SK-N-SH (cell line): Measurements from ENCODE around the gene GALNTL6. TPM values are rescaled to one million over a fixed set of nuclear protein-coding genes. Genes with fewer than 3 reads are reported as not detected.

Experiments used
- CTCF ChIA-PET: fragments of 300-600, 350-600 bp; formaldehyde crosslinking; extraction: SDS; loops from one replicate; lab custom pipeline; 2021; lab: Yijun Ruan, JAX
- POLR2A ChIA-PET: fragments of 350-600 bp; sonication (Branson Sonifier 250); formaldehyde crosslinking; extraction: SDS; loops from one replicate; lab custom pipeline; 2020; ENCODE audit warnings: antibody characterized with exemption, inconsistent platforms; lab: Yijun Ruan, JAX
- DNase-seq: peaks from one replicate; pipeline ENCODE4 v3.0.0; 2012
- H2AFZ ChIP-seq: fragments of 200-600 bp; sonication (generic); 2 replicates; pipeline ENCODE4 v1.8.1; 2016; ENCODE audit warnings: antibody characterized with exemption, mild to moderate bottlenecking, low read depth
- H3F3A ChIP-seq: fragments of 200-600 bp; sonication (generic); replicated peaks from 2 replicates; pipeline ENCODE3; 2016; ENCODE audit warnings: antibody characterized with exemption, mild to moderate bottlenecking; ENCODE audit not compliant: insufficient read depth
- H3K27ac ChIP-seq, 2 experiments: fragments of 200-500 bp in 1 of 2; fragments of 200-600 bp in 1 of 2; sonication (Bioruptor generic) in 1 of 2; sonication (generic), shearing (Covaris generic) in 1 of 2; 2 replicates each; pipeline versions ENCODE4 v1.5.1 to v1.6.1; 2014 to 2016; ENCODE audit warnings: low read depth in 2 of 2, inconsistent platforms in 1 of 2, low read length in 1 of 2, mild to moderate bottlenecking in 1 of 2, mixed read lengths in 1 of 2
- H3K27me3 ChIP-seq: fragments of 200-600 bp; sonication (generic), shearing (Covaris generic); 2 replicates; pipeline ENCODE4 v1.6.1; 2016; ENCODE audit warnings: mixed run types; ENCODE audit not compliant: insufficient read depth
- H3K36me3 ChIP-seq, 2 experiments: fragments of 200-500 bp in 1 of 2; fragments of 200-600 bp in 1 of 2; sonication (Bioruptor generic) in 1 of 2; sonication (generic) in 1 of 2; replicated peaks in 1 of 2; 2 replicates each; pipeline versions ENCODE3 to v1.5.1; 2014 to 2016; ENCODE audit warnings: low read length in 1 of 2, mild to moderate bottlenecking in 1 of 2; ENCODE audit not compliant: insufficient read depth in 2 of 2, control insufficient read depth in 1 of 2
- H3K4me1 ChIP-seq, 2 experiments: fragments of 200-500 bp in 1 of 2; fragments of 200-600 bp in 1 of 2; sonication (Bioruptor generic) in 1 of 2; sonication (generic), shearing (Covaris generic) in 1 of 2; 2 replicates each; pipeline versions ENCODE4 v1.5.1 to v1.6.1; 2014 to 2016; ENCODE audit warnings: low read depth in 1 of 2, low read length in 1 of 2, mixed run types in 1 of 2; ENCODE audit not compliant: insufficient read depth in 2 of 2, control insufficient read depth in 1 of 2
- H3K4me2 ChIP-seq: fragments of 200-600 bp; sonication (generic), shearing (Covaris generic); 2 replicates; pipeline ENCODE4 v1.6.1; 2017; ENCODE audit warnings: mixed run types
- H3K4me3 ChIP-seq, 2 experiments: fragments of 200-500 bp in 1 of 2; fragments of 200-600 bp in 1 of 2; sonication (Bioruptor generic) in 1 of 2; sonication (generic), shearing (Covaris generic) in 1 of 2; 2 replicates each; pipeline versions ENCODE4 v1.5.1 to v1.8.1; 2014 to 2016; ENCODE audit warnings: low read depth in 2 of 2, inconsistent platforms in 1 of 2, low read length in 1 of 2, mild to moderate bottlenecking in 1 of 2, mixed read lengths in 1 of 2, moderate library complexity in 1 of 2
- H3K79me2 ChIP-seq: fragments of 200-600 bp; sonication (generic); 2 replicates; pipeline ENCODE4 v1.8.1; 2017; ENCODE audit warnings: mild to moderate bottlenecking; ENCODE audit not compliant: insufficient read depth
- H3K9ac ChIP-seq: fragments of 200-600 bp; sonication (generic); 2 replicates; pipeline ENCODE4 v1.6.1; 2017; ENCODE audit warnings: mixed run types
- H3K9me2 ChIP-seq: fragments of 200-600 bp; sonication (generic); 2 replicates; pipeline ENCODE4 v1.6.1; 2017; ENCODE audit warnings: mixed run types
- H3K9me3 ChIP-seq: fragments of 200-600 bp; sonication (generic); 2 replicates; pipeline ENCODE4 v1.6.1; 2017; ENCODE audit warnings: mixed run types, mild to moderate bottlenecking, moderate library complexity
- H4K20me1 ChIP-seq: fragments of 200-600 bp; sonication (generic); 2 replicates; pipeline ENCODE4 v1.6.1; 2017; ENCODE audit warnings: mild to moderate bottlenecking, mixed run types; ENCODE audit not compliant: insufficient read depth
- ELF1 ChIP-seq: IDR thresholded peaks from 2 replicates; pipeline ENCODE4 v1.4.0; 2012
- FOSL2 ChIP-seq: IDR thresholded peaks from 2 replicates; pipeline ENCODE4 v1.4.0; 2012; ENCODE audit warnings: low read depth, mild to moderate bottlenecking, moderate library complexity, borderline replicate concordance
- GABPA ChIP-seq: IDR thresholded peaks from 2 replicates; pipeline ENCODE4 v1.4.0; 2012; ENCODE audit warnings: low read depth, mild to moderate bottlenecking
- MEF2A ChIP-seq: IDR thresholded peaks from 2 replicates; pipeline ENCODE4 v1.4.0; 2012; ENCODE audit warnings: low read depth, borderline replicate concordance
- NFIC ChIP-seq: IDR thresholded peaks from 2 replicates; pipeline ENCODE4 v1.4.0; 2012; ENCODE audit warnings: borderline replicate concordance
- SIN3A ChIP-seq: IDR thresholded peaks from 2 replicates; pipeline ENCODE4 v1.6.1; 2012; ENCODE audit warnings: low read depth, mild to moderate bottlenecking, low read length, moderate library complexity, borderline replicate concordance
- SMC3 ChIP-seq: IDR thresholded peaks from 2 replicates; pipeline ENCODE4 v1.6.1; 2012; ENCODE audit warnings: low read depth, low read length, improper control_type of control experiment
- TAF1 ChIP-seq: IDR thresholded peaks from 2 replicates; pipeline ENCODE4 v1.6.1; 2012; ENCODE audit warnings: low read depth, mild to moderate bottlenecking, low read length, moderate library complexity, borderline replicate concordance
- YY1 ChIP-seq: IDR thresholded peaks from 2 replicates; pipeline ENCODE4 v1.4.0; 2012; ENCODE audit warnings: low read depth, mild to moderate bottlenecking
- WGBS: methylation state at CpG from one replicate; pipeline ENCODE4 v1.1.6; 2017; ENCODE audit warnings: low lambda C conversion rate; 5-methylcytosine and 5-hydroxymethylcytosine counted together
- polyA plus RNA-seq, 3 experiments: library from polyadenylated mRNA; depleted of rRNA; stranded (reverse); fragments of >200 nt; gene quantifications; 2 replicates each; pipeline ENCODE4 v1.2.3, GENCODE V29; 2012
- TF ChIP-seq, protein P1 (sequence below): fragments of 150-350 bp; IDR thresholded peaks from 2 replicates; pipeline ENCODE4 v1.6.1; 2016; ENCODE audit warnings: mild to moderate bottlenecking, low read depth, low read length
- TF ChIP-seq, protein P2 (sequence below): IDR thresholded peaks from 2 replicates; pipeline ENCODE4 v1.4.0; 2012; ENCODE audit warnings: low read depth, borderline replicate concordance
- TF ChIP-seq, protein P3 (sequence below): fragments of 150-350 bp; IDR thresholded peaks from 2 replicates; pipeline ENCODE4 v1.6.1; 2017; ENCODE audit warnings: antibody characterized with exemption, low read length, low read depth, borderline replicate concordance
- TF ChIP-seq, protein P4 (sequence below): IDR thresholded peaks from 2 replicates; pipeline ENCODE4 v1.6.1; 2012; ENCODE audit warnings: mild to moderate bottlenecking, low read depth, low read length, moderate library complexity

Gene GALNTL6
- polyA plus RNA-seq, 1 of the 3 experiments (the other 2 are of a cell fraction): 0.07 TPM

DNA sequence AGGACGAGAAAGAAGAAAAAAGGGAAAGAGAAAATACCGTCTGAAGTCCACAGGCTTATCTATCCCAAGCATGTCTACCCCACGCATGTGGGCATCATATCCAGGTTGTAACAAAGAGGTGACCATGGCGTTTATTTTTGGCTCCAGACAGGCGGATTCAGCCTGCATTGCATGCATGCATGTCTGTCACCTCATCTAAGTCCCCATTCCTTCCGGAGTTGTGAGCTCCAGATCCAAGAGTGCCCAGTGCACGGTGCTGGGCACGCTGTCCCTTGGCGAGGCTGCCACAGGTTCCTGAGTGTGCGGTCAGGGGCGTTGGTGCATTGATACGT, 905 bp upstream of the GALNTL6 start:
- no peak for TF ChIP-seq NFIC
- TF ChIP-seq, protein P1, sequence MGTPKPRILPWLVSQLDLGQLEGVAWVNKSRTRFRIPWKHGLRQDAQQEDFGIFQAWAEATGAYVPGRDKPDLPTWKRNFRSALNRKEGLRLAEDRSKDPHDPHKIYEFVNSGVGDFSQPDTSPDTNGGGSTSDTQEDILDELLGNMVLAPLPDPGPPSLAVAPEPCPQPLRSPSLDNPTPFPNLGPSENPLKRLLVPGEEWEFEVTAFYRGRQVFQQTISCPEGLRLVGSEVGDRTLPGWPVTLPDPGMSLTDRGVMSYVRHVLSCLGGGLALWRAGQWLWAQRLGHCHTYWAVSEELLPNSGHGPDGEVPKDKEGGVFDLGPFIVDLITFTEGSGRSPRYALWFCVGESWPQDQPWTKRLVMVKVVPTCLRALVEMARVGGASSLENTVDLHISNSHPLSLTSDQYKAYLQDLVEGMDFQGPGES: no peak
- TF ChIP-seq MEF2A: no peak
- Histone ChIP-seq H3K79me2 (no peaks in the 10 kb centered on the region), H3K4me2 (peak overlapping the region; percentile 89), H2AFZ (peak overlapping the region; percentile 63; the same call in 1 of the 2 replicates), H3K4me1 (peaks cover 0 to 10% of the 10 kb centered on the region in 2 experiments; a peak in 1 of 4 replicates), H3K4me3 (peak overlapping the region; percentile 46 to 56), H3K9ac (no peak overlapping the region), H3F3A (no peaks in the 10 kb centered on the region), H3K27me3 (peaks cover 23% of the 10 kb centered on the region), H3K36me3 (no peaks in the 10 kb centered on the region), H3K9me3 (no peaks in the 10 kb centered on the region), H3K27ac (no peak overlapping the region), H4K20me1 (no peaks in the 10 kb centered on the region), H3K9me2 (no peaks in the 10 kb centered on the region)
- ChIA-PET POLR2A (no interaction called here), CTCF (interaction anchor here (0.8 kb wide), 1 partner anchor 8 kb away, joined by 3 read pairs; no protein-coding TSS in a partner anchor)
- 7% methylated on average over 11 of the region's 12 CpGs for WGBS
- no peak for DNase-seq

DNA sequence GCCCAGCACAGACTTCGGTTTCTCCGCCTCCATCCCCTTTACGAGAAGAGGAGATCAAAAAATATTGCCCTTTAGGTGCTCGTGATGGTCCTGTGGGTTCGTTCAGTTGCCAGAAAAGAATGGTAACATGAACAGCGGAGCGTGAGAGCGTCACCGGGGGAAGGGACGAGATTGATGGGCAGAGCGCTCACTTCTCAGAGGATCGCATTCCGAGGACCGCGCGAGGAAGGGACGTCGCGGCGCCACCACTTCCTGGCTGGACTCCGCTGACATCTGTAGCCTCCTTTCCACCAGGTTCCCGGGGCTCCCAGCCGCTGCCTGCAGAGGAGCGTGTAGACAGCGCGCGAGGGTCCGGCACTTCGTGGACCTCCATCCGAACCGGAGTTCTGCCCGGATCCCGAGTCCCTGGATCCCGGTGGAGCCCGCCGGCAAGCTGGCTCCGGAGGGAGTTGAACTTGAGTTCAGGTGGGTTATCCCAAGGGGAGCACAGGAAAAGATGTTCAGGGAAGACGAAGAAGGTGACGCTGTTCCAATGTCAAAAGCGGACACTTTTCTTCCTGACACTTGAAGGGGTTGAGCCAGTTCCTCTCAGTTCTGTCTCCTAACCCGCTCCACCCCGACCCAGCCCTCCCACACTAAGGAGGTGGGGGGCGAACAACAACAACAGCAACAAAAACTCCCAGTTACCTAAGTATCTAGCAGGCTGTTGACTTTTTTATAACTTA, 484 bp downstream of the GALNTL6 start:
- CTCF ChIA-PET: no interaction called here
- whole genome bisulfite sequencing: 6% methylated on average over 19 of the region's 43 CpGs

DNA sequence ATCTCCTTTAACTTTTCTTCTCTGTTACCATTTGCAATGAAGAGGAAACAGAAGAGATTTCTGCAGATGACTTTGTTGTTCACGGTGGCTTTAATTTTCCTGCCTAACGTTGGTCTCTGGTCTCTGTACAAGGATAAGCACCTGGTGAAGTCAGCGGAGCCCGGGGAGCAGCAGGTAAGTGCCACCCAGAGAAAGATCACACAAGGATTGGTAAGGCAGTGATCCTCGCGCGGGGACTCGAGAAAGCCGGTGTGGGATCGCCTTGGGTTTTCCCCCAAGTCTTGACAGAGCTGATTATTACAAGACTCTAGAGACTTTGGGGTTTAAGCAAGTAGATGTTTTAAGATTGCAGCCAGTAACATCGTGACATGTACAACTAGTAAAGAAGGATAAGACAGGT, 1.3 kb downstream of the GALNTL6 start:
- no peak for DNase-seq
- no peak overlapping the region for H2AFZ ChIP-seq
- no peak overlapping the region for H3K4me2 ChIP-seq
- H3K9me2 ChIP-seq: no peaks in the 10 kb centered on the region
- H4K20me1 ChIP-seq: no peaks in the 10 kb centered on the region
- H3K79me2 ChIP-seq: no peaks in the 10 kb centered on the region
- POLR2A ChIA-PET: no interaction called here
- no peaks in the 10 kb centered on the region for H3K36me3 ChIP-seq
- H3K4me3 ChIP-seq: no peak overlapping the region
- no peak overlapping the region for H3K27ac ChIP-seq
- CTCF ChIA-PET: no interaction called here
- 86% methylated on average over 11 of the region's 11 CpGs for WGBS
- H3K4me1 ChIP-seq: peaks cover 0 to 10% of the 10 kb centered on the region in 2 experiments; a peak in 1 of 4 replicates
- no peak overlapping the region for H3K9ac ChIP-seq
- H3K9me3 ChIP-seq: no peaks in the 10 kb centered on the region
- H3K27me3 ChIP-seq: peaks cover 23% of the 10 kb centered on the region
- H3F3A ChIP-seq: no peaks in the 10 kb centered on the region
- TF ChIP-seq, protein P2, sequence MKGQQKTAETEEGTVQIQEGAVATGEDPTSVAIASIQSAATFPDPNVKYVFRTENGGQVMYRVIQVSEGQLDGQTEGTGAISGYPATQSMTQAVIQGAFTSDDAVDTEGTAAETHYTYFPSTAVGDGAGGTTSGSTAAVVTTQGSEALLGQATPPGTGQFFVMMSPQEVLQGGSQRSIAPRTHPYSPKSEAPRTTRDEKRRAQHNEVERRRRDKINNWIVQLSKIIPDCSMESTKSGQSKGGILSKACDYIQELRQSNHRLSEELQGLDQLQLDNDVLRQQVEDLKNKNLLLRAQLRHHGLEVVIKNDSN: no peak
- TF ChIP-seq SMC3 (no peak), FOSL2 (no peak), GABPA (no peak), TAF1 (no peak), YY1 (no peak), MEF2A (no peak), ELF1 (no peak)
- TF ChIP-seq, protein P1: no peak
- TF ChIP-seq, protein P3, sequence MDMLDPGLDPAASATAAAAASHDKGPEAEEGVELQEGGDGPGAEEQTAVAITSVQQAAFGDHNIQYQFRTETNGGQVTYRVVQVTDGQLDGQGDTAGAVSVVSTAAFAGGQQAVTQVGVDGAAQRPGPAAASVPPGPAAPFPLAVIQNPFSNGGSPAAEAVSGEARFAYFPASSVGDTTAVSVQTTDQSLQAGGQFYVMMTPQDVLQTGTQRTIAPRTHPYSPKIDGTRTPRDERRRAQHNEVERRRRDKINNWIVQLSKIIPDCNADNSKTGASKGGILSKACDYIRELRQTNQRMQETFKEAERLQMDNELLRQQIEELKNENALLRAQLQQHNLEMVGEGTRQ: no peak
- TF ChIP-seq, protein P4, sequence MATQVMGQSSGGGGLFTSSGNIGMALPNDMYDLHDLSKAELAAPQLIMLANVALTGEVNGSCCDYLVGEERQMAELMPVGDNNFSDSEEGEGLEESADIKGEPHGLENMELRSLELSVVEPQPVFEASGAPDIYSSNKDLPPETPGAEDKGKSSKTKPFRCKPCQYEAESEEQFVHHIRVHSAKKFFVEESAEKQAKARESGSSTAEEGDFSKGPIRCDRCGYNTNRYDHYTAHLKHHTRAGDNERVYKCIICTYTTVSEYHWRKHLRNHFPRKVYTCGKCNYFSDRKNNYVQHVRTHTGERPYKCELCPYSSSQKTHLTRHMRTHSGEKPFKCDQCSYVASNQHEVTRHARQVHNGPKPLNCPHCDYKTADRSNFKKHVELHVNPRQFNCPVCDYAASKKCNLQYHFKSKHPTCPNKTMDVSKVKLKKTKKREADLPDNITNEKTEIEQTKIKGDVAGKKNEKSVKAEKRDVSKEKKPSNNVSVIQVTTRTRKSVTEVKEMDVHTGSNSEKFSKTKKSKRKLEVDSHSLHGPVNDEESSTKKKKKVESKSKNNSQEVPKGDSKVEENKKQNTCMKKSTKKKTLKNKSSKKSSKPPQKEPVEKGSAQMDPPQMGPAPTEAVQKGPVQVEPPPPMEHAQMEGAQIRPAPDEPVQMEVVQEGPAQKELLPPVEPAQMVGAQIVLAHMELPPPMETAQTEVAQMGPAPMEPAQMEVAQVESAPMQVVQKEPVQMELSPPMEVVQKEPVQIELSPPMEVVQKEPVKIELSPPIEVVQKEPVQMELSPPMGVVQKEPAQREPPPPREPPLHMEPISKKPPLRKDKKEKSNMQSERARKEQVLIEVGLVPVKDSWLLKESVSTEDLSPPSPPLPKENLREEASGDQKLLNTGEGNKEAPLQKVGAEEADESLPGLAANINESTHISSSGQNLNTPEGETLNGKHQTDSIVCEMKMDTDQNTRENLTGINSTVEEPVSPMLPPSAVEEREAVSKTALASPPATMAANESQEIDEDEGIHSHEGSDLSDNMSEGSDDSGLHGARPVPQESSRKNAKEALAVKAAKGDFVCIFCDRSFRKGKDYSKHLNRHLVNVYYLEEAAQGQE: no peak

More for the DNA sequence above, 484 bp downstream of the GALNTL6 start:
- Histone ChIP-seq H3K9me3 (no peaks in the 10 kb centered on the region), H3K79me2 (no peaks in the 10 kb centered on the region), H3K27me3 (peaks cover 23% of the 10 kb centered on the region), H2AFZ (peak overlapping the region; percentile 63; the same call in 1 of the 2 replicates), H3K27ac (no peak overlapping the region), H3K4me1 (peaks cover 0 to 10% of the 10 kb centered on the region in 2 experiments; a peak in 1 of 4 replicates), H3K4me2 (peak overlapping the region; percentile 89), H3K9me2 (no peaks in the 10 kb centered on the region), H3K36me3 (no peaks in the 10 kb centered on the region), H3K9ac (no peak overlapping the region), H3F3A (no peaks in the 10 kb centered on the region), H3K4me3 (peak overlapping the region; percentile 46 to 56), H4K20me1 (no peaks in the 10 kb centered on the region)
- POLR2A ChIA-PET: no interaction called here
- DNase-seq: peak; percentile 49
- no peak for TF ChIP-seq SIN3A
